HEK293T (cell line): ENCODE data around the gene BRPF3.

Experiments
- CTCF ChIA-PET: fragments of 350-600 bp; formaldehyde crosslinking; extraction: SDS; loops from one replicate; lab custom pipeline; 2021; ENCODE audit warnings: antibody characterized with exemption, inconsistent platforms; lab: Yijun Ruan, JAX
- POLR2A ChIA-PET: fragments of 350-600 bp; formaldehyde crosslinking; extraction: SDS; loops from one replicate; lab custom pipeline; 2020; ENCODE audit warnings: antibody characterized with exemption, inconsistent platforms; lab: Yijun Ruan, JAX
- DNase-seq: peaks from one replicate; pipeline ENCODE4 v3.0.0; 2012; ENCODE audit warnings: mixed read lengths; ENCODE audit errors: extremely low spot score
- ARNT ChIP-seq: fragments of 450-650 bp; IDR thresholded peaks from 2 replicates; pipeline ENCODE4 v1.6.1; 2017; ENCODE audit warnings: mild to moderate bottlenecking
- BHLHE40 ChIP-seq: fragments of 450-650 bp; IDR thresholded peaks from 2 replicates; pipeline ENCODE4 v1.6.1; 2016; ENCODE audit warnings: mild to moderate bottlenecking, moderate library complexity, borderline replicate concordance
- CTBP1 ChIP-seq: fragments of 450-650 bp; IDR thresholded peaks from 2 replicates; pipeline ENCODE4 v1.6.1; 2016; ENCODE audit warnings: borderline replicate concordance
- ELF4 ChIP-seq: fragments of 450-650 bp; IDR thresholded peaks from 2 replicates; pipeline ENCODE4 v1.6.1; 2017; ENCODE audit warnings: antibody characterized with exemption
- FOXA1 ChIP-seq: fragments of 450-650 bp; IDR thresholded peaks from 2 replicates; pipeline ENCODE4 v1.6.1; 2016; ENCODE audit warnings: mild to moderate bottlenecking
- FOXK2 ChIP-seq: fragments of 450-650 bp; IDR thresholded peaks from 2 replicates; pipeline ENCODE4 v1.6.1; 2016; ENCODE audit warnings: mild to moderate bottlenecking
- FOXM1 ChIP-seq: fragments of 450-650 bp; IDR thresholded peaks from 2 replicates; pipeline ENCODE4 v1.6.1; 2017; ENCODE audit warnings: mild to moderate bottlenecking, borderline replicate concordance
- HDGF ChIP-seq: fragments of 450-650 bp; IDR thresholded peaks from 2 replicates; pipeline ENCODE4 v1.6.1; 2017; ENCODE audit warnings: antibody characterized with exemption, borderline replicate concordance
- L3MBTL2 ChIP-seq: fragments of 450-650 bp; conservative IDR thresholded peaks from 2 replicates; pipeline ENCODE4 v1.6.1; 2016; ENCODE audit warnings: mild to moderate bottlenecking
- LEF1 ChIP-seq: fragments of 450-650 bp; IDR thresholded peaks from 2 replicates; pipeline ENCODE4 v1.6.1; 2017; ENCODE audit warnings: mild to moderate bottlenecking, borderline replicate concordance
- NFRKB ChIP-seq: fragments of 450-650 bp; IDR thresholded peaks from 2 replicates; pipeline ENCODE4 v1.6.1; 2016; ENCODE audit warnings: mild to moderate bottlenecking, moderate library complexity
- SP1 ChIP-seq: fragments of 450-650 bp; IDR thresholded peaks from 2 replicates; pipeline ENCODE4 v1.6.1; 2017
- SUZ12 ChIP-seq: fragments of 450-650 bp; IDR thresholded peaks from 2 replicates; pipeline ENCODE4 v1.6.1; 2016; ENCODE audit warnings: mild to moderate bottlenecking
- TARDBP ChIP-seq: fragments of 450-650 bp; IDR thresholded peaks from 2 replicates; pipeline ENCODE4 v1.6.1; 2016
- ZNF384 ChIP-seq: fragments of 450-650 bp; IDR thresholded peaks from 2 replicates; pipeline ENCODE4 v1.6.1; 2016
- TF ChIP-seq, protein P1 (sequence below): fragments of 450-650 bp; IDR thresholded peaks from 2 replicates; pipeline ENCODE4 v1.6.1; 2016

BRPF3 gene

GRCh38 chr6:36246506-36247268 lies 50.1 kb downstream of the BRPF3 start:
- CTCF ChIA-PET: no interaction called here
- POLR2A ChIA-PET: no interaction called here
- TF ChIP-seq ZNF384: no peak
- no peak for DNase-seq

DNA sequence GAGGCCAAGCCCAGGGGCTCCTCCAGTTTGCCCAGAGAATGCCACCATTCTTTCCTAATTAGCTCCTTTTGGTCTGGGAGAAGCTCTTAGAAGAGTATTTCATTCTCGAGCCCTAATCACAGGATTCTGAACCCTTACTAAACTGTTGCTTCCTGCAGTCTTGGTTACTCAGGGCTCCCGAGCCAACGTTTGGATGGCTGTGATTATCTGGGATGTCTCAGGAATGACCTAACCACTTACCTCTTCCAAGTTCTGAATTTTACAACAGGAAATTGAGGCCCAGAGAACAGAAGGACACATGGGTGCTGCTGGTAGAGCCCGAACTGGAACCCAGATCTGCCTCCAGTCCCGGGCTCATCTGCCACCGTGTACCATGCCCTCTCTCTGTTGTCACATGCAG lies 51.1 kb downstream of the BRPF3 start:
- no peak for DNase-seq
- ChIA-PET CTCF (no interaction called here), POLR2A (no interaction called here)
- TF ChIP-seq NFRKB: no peak
- no peak for TF ChIP-seq ARNT
- no peak for TF ChIP-seq FOXA1
- no peak for TF ChIP-seq LEF1
- TF ChIP-seq, protein P1, sequence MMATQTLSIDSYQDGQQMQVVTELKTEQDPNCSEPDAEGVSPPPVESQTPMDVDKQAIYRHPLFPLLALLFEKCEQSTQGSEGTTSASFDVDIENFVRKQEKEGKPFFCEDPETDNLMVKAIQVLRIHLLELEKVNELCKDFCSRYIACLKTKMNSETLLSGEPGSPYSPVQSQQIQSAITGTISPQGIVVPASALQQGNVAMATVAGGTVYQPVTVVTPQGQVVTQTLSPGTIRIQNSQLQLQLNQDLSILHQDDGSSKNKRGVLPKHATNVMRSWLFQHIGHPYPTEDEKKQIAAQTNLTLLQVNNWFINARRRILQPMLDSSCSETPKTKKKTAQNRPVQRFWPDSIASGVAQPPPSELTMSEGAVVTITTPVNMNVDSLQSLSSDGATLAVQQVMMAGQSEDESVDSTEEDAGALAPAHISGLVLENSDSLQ: no peak
- TF ChIP-seq FOXK2: no peak
- no peak for TF ChIP-seq CTBP1
- no peak for TF ChIP-seq HDGF
- TF ChIP-seq BHLHE40: no peak
- TF ChIP-seq L3MBTL2: no peak
- TF ChIP-seq SUZ12: no peak
- no peak for TF ChIP-seq ZNF384
- no peak for TF ChIP-seq SP1
- TF ChIP-seq ELF4: no peak
- no peak for TF ChIP-seq FOXM1
- TF ChIP-seq TARDBP: no peak

GRCh38 chr6:36248980-36249379 lies 52.4 kb downstream of the BRPF3 start:
- no peak for TF ChIP-seq ELF4
- no peak for TF ChIP-seq HDGF
- TF ChIP-seq NFRKB: no peak
- no peak for DNase-seq
- CTCF ChIA-PET: interaction anchor here (0.6 kb wide), 1 partner anchor 93 kb away, joined by 9 read pairs; no protein-coding TSS in a partner anchor
- POLR2A ChIA-PET: no interaction called here

DNA sequence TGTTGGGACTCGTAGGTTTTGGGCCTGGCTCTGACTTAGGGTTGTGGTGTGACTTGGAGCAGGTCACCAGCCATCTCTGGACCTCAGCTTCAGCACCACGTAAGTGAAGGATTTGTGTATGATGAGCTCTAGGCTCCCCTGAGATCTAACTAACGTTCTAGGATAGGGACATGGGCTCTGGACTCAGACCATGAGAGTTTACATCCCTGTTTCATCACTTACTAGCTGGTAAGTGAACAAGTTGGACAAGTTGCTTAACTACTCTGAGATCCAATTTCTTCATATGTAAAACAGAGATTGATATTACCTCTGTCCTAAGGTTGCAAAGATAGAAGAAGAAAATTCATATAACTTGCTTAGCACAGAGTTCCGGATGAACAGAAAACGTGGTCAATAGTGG lies 53.0 kb downstream of the BRPF3 start:
- no peak for DNase-seq
- ChIA-PET POLR2A (no interaction called here), CTCF (interaction anchor here (0.6 kb wide), 1 partner anchor 92 kb away, joined by 9 read pairs; no protein-coding TSS in a partner anchor)
- no peak for TF ChIP-seq ZNF384
- TF ChIP-seq ELF4: no peak
- no peak for TF ChIP-seq SP1
- TF ChIP-seq LEF1: no peak
- no peak for TF ChIP-seq HDGF
- TF ChIP-seq BHLHE40: no peak
- TF ChIP-seq SUZ12: no peak
- no peak for TF ChIP-seq L3MBTL2
- no peak for TF ChIP-seq TARDBP
- no peak for TF ChIP-seq FOXM1
- no peak for TF ChIP-seq FOXA1
- no peak for TF ChIP-seq FOXK2
- no peak for TF ChIP-seq ARNT
- TF ChIP-seq NFRKB: no peak
- TF ChIP-seq, protein P1: no peak
- TF ChIP-seq CTBP1: no peak

- TF ChIP-seq SP1: no peak
- TF ChIP-seq CTBP1: no peak
- TF ChIP-seq FOXA1: no peak
- TF ChIP-seq SUZ12: no peak
- TF ChIP-seq BHLHE40: no peak
- no peak for TF ChIP-seq NFRKB
- ChIA-PET CTCF (interaction anchor here (1.1 kb wide), 1 partner anchor 29 kb away, joined by 3 read pairs; no protein-coding TSS in a partner anchor), POLR2A (no interaction called here)
- DNase-seq: no peak
Observed at GRCh38 chr6:36252005-36252404, 55.5 kb downstream of the BRPF3 start.

- ChIA-PET CTCF (interaction anchor here (0.6 kb wide), 1 partner anchor 402 kb away, joined by 3 read pairs; no protein-coding TSS in a partner anchor), POLR2A (no interaction called here)
- DNase-seq: no peak
- TF ChIP-seq FOXM1: no peak
- no peak for TF ChIP-seq HDGF
- no peak for TF ChIP-seq SUZ12
- no peak for TF ChIP-seq L3MBTL2
- TF ChIP-seq TARDBP: no peak
- TF ChIP-seq NFRKB: no peak
- no peak for TF ChIP-seq FOXK2
- TF ChIP-seq SP1: no peak
- no peak for TF ChIP-seq ZNF384
- no peak for TF ChIP-seq ELF4
- TF ChIP-seq CTBP1: no peak
- no peak for TF ChIP-seq LEF1
- no peak for TF ChIP-seq FOXA1
Observed at GRCh38 chr6:36263390-36264000, 67.0 kb downstream of the BRPF3 start.
